Vagina (tissue), 2 donors: ENCODE data around the gene INTS15.

Source experiments
- CTCF ChIP-seq, 3 experiments: fragments of 450-650 bp in 2 of 3; fragments of 200-600 bp in 1 of 3; sonication (generic) in 1 of 3; IDR thresholded peaks; one replicate each; pipeline ENCODE4 v1.5.1; 2017 to 2019; ENCODE audit warnings: antibody characterized with exemption in 3 of 3, mild to moderate bottlenecking in 2 of 3, moderate library complexity in 2 of 3
- POLR2A ChIP-seq, 2 donors: fragments of 450-650 bp; IDR thresholded peaks; one replicate each; pipeline ENCODE4 v1.6.1; 2017; ENCODE audit warnings: antibody characterized with exemption in 2 of 2, mild to moderate bottlenecking in 2 of 2, moderate library complexity in 2 of 2
- POLR2AphosphoS5 ChIP-seq, 2 donors: sonication (generic); formaldehyde crosslinking; IDR thresholded peaks; one replicate each; pipeline ENCODE4 v1.9.0; 2017; ENCODE audit warnings: antibody characterized with exemption in 2 of 2, mild to moderate bottlenecking in 2 of 2, low read depth in 1 of 2; ENCODE audit not compliant: insufficient read depth in 1 of 2

GRCh38 chr7:6631605-6632004 is 41.8 kb downstream of the INTS15 start:
- TF ChIP-seq POLR2A (IDR thresholded peaks at IDR 0.05) (no peak), CTCF (IDR thresholded peaks at IDR 0.05) (no peak), POLR2AphosphoS5 (IDR thresholded peaks at IDR 0.05; ENCODE audit: insufficient read depth in 1 of 2, low read depth in 1 of 2) (no peak)
